ENCODE results near the gene LMX1A. TPM values are rescaled to one million over a fixed set of nuclear protein-coding genes. Genes with fewer than 3 reads are reported as not detected.

LMX1A gene
- total RNA-seq, 1 experiment from 2014 or later: not detected

GRCh38 chr1:165152727-165153126, 203.8 kb downstream of the LMX1A start:
- Histone ChIP-seq H3K27ac (no peak overlapping the region), H3K4me3 (no peak overlapping the region), H3K4me1 (replicated peaks) (no peaks in the 10 kb centered on the region), H3K27me3 (replicated peaks) (no peaks in the 10 kb centered on the region; the same call in 1 of the 2 replicates), H3K36me3 (no peaks in the 10 kb centered on the region), H3K9me3 (replicated peaks) (no peaks in the 10 kb centered on the region)
- DNase-seq (ENCODE audit: low read depth in 1 of 2, low spot score in 2 of 2): no peak

DNA sequence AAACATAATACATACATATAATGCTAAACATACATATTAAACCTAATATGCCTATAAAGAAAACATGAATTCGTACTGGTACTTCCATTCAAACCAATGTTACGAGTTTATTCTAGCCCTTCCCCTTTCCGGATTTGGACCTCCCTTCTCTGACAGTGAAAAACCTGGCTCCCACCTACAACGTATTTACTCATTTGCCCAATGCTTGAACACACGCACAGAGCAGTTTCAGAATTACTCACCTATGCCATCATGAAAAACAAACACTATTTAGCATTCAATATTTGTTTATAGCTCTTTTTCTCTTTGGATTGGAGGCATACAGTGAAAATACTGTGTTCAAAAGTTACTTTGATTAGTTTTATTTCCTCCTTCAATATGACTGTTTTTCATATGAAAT, 204.4 kb downstream of the LMX1A start:
- Histone ChIP-seq H3K27ac (no peak overlapping the region), H3K36me3 (no peaks in the 10 kb centered on the region), H3K9me3 (replicated peaks) (no peaks in the 10 kb centered on the region), H3K4me1 (replicated peaks) (no peaks in the 10 kb centered on the region), H3K4me3 (no peak overlapping the region), H3K27me3 (replicated peaks) (no peaks in the 10 kb centered on the region; the same call in 1 of the 2 replicates)
- no peak for DNase-seq (ENCODE audit: low read depth in 1 of 2, low spot score in 2 of 2)

Other genes starting within 250 kb of the LMX1A start
- not detected in 2 replicates for gene RXRG, start 88.4 kb upstream of the LMX1A start, total RNA-seq (2014; rRNA removed; shearing (Covaris generic))
- not detected in 2 replicates for gene LRRC52, start 187.3 kb upstream of the LMX1A start, total RNA-seq (2014; rRNA removed; shearing (Covaris generic))

Data from SJSA1 (cell line).